ENCODE results near the gene ZMAT5.

ZMAT5 gene

DNA sequence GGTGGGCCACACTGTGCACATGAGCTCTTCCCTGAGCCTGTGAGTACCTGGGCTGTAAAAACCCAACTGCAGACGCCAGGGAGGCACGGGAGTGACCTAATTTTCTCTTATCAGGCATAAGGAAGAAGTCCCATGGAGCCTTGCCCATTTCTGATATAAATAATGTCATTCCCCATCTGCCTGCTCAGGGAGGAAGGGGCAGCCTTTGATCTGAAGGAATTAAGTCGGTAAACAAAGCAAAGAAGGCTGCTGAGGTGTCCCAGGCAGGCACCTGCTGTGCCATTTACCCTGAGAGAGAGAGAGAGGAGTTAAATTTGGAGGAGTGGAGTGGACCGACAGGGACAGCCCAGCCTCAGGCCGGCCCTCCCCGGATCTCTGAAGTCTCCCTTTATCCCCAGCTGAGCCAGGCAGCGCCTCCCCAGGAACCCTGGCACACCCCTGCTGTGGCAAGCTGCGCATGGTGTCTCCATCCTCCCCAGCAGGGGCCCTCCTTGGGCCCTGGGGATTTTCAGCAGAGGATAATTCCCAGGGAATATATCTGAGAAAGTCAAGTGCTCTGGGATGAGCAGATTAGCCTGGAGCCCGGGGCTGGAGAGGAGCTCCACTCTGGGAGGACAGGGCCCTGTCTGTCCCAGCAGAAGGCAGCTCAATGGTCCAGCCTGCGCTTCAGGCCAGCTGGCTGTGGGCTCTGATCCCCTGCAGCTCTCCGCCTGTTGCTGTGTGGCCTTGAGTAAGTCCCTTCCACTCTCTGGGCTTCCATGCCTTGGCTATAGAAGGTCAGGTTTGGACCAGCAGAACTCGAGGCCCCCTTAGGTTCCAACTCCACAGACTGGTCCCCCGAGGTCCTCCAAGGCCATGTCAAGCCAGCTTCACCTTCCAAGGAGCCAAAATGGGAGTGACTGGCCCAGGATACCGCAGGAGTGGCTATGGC lies 64.5 kb downstream of the ZMAT5 start:
- Histone ChIP-seq H3K4me1 (ENCODE audit: insufficient read depth, low read length) (peaks cover 14% of the 10 kb centered on the region), H3K4me3 (ENCODE audit: low read depth in 1 of 2, low read length in 2 of 2) (no peak overlapping the region), H3K36me3 (ENCODE audit: insufficient read depth, low read length) (no peaks in the 10 kb centered on the region), H3K9ac (ENCODE audit: low read length) (no peak overlapping the region), H3K27me3 (ENCODE audit: control insufficient read depth in 1 of 2, insufficient read depth in 2 of 2, low read length in 2 of 2) (peaks cover 0 to 30% of the 10 kb centered on the region in 2 donors), H3K27ac (ENCODE audit: low read depth, low read length) (no peak overlapping the region), H3K9me3 (ENCODE audit: low read length) (no peaks in the 10 kb centered on the region)

DNA sequence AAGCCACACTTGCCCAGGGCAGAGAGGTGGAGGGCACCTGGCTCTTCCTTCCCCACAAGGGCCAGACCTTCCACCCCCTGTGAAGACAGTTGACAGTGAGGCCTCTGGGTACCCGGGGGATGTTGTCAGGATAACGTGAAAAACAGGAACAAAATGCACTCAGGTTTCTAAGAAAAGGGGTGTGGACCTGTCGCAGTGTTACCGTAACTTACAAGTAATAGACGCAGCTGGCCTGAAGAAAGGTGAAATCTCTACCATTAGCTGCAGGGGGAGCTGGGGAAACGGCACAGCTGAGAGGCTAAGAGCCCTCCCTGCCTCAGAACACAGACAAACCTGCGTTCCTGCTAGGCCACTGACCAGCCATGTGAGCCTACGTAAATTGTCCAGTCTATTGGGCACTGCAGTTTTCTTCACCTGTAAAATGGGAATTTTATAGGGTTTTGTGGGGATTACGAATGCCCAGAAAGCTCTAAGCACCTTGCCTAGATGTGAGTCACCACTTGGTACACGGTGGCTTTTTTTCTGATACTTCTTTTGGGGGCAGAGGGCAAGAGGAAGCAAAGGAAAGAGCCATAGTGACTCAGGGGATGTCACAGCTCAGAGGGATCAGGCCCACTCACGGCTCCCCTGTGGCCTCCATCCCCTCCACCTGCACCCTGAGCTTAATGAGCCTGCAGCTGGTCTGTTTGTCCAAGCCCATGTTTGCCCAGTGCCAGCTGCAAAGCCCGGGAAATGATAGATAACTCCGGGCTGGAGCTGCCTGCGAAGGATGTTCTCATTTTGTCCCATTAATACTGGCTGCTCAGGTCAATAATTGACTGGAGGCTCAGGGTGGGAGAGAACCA lies 65.4 kb downstream of the ZMAT5 start:
- Histone ChIP-seq H3K4me3 (ENCODE audit: low read depth in 1 of 2, low read length in 2 of 2) (no peak overlapping the region), H3K27ac (ENCODE audit: low read depth, low read length) (no peak overlapping the region), H3K4me1 (ENCODE audit: insufficient read depth, low read length) (peaks cover 14% of the 10 kb centered on the region), H3K27me3 (ENCODE audit: control insufficient read depth in 1 of 2, insufficient read depth in 2 of 2, low read length in 2 of 2) (peaks cover 0 to 26% of the 10 kb centered on the region in 2 donors), H3K9ac (ENCODE audit: low read length) (no peak overlapping the region), H3K9me3 (ENCODE audit: low read length) (no peaks in the 10 kb centered on the region), H3K36me3 (ENCODE audit: insufficient read depth, low read length) (no peaks in the 10 kb centered on the region)

DNA sequence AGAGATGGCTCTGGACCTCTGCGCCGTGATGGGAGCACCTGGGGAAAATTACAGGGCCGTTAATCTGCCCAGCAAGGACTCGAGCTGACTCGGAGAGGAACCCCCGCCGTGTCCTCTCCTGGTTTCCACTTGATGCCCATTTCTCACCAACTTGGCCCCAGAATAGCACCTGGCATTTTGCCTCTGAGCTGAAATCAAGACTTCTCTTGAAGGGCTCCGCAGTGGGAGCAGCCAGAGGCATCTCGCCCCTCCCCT lies 66.0 kb downstream of the ZMAT5 start:
- Histone ChIP-seq H3K27ac (ENCODE audit: low read depth, low read length) (no peak overlapping the region), H3K4me3 (ENCODE audit: low read depth in 1 of 2, low read length in 2 of 2) (no peak overlapping the region), H3K27me3 (ENCODE audit: control insufficient read depth in 1 of 2, insufficient read depth in 2 of 2, low read length in 2 of 2) (peaks cover 0 to 26% of the 10 kb centered on the region in 2 donors), H3K9ac (ENCODE audit: low read length) (no peak overlapping the region), H3K4me1 (ENCODE audit: insufficient read depth, low read length) (peaks cover 14% of the 10 kb centered on the region), H3K36me3 (ENCODE audit: insufficient read depth, low read length) (no peaks in the 10 kb centered on the region), H3K9me3 (ENCODE audit: low read length) (no peaks in the 10 kb centered on the region)

DNA sequence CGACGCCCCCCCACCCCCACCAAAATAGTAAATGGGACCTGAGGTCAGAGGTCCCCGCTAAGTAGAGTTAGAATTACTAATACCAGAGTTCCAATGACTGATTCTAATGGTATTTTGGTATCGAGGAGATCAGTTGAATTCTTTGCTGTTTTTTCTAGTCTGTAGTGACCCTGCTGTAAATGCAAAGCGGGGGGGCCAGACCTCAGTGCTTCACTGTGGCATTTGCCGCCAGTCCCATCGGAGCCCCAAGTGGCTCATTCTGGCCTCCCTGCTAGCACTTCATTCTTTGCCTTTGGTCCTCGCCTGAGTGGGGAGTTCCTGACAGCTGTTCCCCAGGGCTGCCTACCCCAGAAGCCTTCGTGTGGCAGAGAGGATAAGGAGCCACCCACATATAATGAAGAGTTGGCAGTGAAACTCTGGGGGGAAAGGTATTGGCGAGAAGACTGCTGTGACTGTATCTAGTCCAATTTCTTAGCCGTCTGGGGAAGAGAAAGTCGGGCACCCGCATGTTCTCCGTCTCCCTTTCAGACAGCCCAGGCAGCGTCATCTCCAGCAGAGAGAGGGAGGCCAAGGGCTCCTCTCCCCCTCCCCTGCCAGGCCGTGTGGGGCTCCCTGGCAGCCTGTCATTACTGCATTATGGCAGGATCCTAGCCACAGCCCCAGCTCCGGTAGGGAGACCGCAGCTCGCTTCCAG lies 66.5 kb downstream of the ZMAT5 start:
- Histone ChIP-seq H3K4me3 (ENCODE audit: low read depth in 1 of 2, low read length in 2 of 2) (no peak overlapping the region), H3K27ac (ENCODE audit: low read depth, low read length) (no peak overlapping the region), H3K36me3 (ENCODE audit: insufficient read depth, low read length) (no peaks in the 10 kb centered on the region), H3K9me3 (ENCODE audit: low read length) (no peaks in the 10 kb centered on the region), H3K9ac (ENCODE audit: low read length) (no peak overlapping the region), H3K27me3 (ENCODE audit: control insufficient read depth in 1 of 2, insufficient read depth in 2 of 2, low read length in 2 of 2) (peaks cover 0 to 26% of the 10 kb centered on the region in 2 donors), H3K4me1 (ENCODE audit: insufficient read depth, low read length) (peaks cover 11% of the 10 kb centered on the region)

DNA sequence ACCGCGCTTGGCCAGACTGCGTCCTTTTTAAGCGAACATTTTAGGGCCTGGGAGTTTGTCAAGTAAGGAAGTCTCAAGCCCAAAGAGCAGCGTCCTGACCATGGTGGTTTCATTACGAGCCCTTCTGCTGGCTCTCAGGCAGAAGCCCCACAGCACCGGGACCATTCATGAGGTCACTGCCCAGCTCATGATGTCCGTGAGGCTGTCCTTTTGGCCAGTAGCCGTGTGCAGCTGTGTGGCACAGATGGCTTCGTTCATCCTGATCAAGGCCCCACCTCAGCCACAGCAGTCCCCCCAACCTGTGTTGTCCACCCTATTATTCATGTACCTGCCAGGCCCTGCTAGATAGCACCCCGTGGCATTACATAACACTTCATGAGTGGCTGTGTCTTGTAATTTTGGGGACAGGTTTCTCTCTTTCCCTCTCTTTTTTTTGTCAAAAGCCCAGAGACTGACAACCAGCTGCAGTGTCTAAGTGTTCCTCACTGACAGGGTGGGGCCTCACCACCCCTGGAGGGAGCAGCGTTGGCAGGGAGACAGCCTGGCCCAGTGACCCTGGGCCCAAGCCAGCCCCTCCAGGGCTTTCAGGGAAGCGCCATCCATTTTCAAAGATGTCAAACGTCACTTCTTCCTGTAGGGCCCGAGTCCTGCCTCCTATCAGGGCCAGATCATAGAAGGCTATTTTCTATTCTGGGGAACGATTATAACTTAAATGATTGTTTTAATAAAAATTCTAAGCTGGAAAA lies 68.8 kb downstream of the ZMAT5 start:
- Histone ChIP-seq H3K27ac (ENCODE audit: low read depth, low read length) (no peak overlapping the region), H3K27me3 (ENCODE audit: control insufficient read depth in 1 of 2, insufficient read depth in 2 of 2, low read length in 2 of 2) (peaks cover 0 to 18% of the 10 kb centered on the region in 2 donors), H3K4me3 (ENCODE audit: low read depth in 1 of 2, low read length in 2 of 2) (no peak overlapping the region), H3K9ac (ENCODE audit: low read length) (no peak overlapping the region), H3K9me3 (ENCODE audit: low read length) (no peaks in the 10 kb centered on the region), H3K4me1 (ENCODE audit: insufficient read depth, low read length) (peaks cover 5% of the 10 kb centered on the region), H3K36me3 (ENCODE audit: insufficient read depth, low read length) (peaks cover 17% of the 10 kb centered on the region)

DNA sequence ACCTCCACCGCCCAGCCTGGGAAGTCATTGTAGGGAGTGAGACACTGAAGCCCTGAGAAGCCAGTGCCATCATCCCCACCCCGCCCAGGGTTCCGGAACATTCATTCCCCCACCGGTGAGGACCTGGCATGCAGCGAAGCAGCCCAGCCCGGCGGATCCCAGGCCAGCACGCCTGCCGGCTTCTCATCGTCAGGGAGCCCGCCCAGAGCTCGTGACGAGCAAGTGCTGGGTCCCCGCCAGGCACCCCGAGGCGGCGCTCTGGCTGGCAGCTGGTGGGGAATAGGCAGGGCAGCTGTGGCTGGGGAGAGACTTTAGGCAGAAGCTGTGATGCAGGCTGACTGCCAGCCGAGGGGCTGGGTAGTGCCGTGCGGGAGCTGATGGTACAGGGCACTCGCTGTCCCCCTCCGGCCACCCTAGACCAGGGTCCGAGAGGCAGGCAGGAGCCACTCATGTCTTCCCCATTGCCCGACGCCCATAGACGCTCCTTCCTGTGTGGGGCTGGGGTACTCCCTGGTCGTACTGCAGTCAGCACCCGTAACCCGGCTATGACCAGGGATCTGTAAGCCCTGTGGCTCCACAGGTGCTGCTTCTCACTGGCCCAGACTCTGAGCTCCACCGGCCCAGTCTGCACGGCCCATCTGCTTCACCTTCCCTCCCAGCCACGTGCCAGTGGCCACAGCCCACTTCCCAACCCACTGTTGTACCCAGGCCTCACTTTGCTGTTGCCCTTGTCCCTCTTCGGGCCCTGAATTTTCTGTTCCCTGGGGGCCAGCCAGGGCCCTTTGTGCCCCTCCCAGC lies 71.5 kb downstream of the ZMAT5 start:
- no peaks in the 10 kb centered on the region for H3K9me3 ChIP-seq (ENCODE audit: low read length)
- peaks cover 17% of the 10 kb centered on the region for H3K36me3 ChIP-seq (ENCODE audit: insufficient read depth, low read length)
- H3K4me1 ChIP-seq (ENCODE audit: insufficient read depth, low read length): peaks cover 7% of the 10 kb centered on the region
- H3K27ac ChIP-seq (ENCODE audit: low read depth, low read length): no peak overlapping the region
- no peak overlapping the region for H3K9ac ChIP-seq (ENCODE audit: low read length)
- no peak overlapping the region for H3K4me3 ChIP-seq (ENCODE audit: low read depth in 1 of 2, low read length in 2 of 2)
- no peaks in the 10 kb centered on the region for H3K27me3 ChIP-seq (ENCODE audit: control insufficient read depth in 1 of 2, insufficient read depth in 2 of 2, low read length in 2 of 2)

DNA sequence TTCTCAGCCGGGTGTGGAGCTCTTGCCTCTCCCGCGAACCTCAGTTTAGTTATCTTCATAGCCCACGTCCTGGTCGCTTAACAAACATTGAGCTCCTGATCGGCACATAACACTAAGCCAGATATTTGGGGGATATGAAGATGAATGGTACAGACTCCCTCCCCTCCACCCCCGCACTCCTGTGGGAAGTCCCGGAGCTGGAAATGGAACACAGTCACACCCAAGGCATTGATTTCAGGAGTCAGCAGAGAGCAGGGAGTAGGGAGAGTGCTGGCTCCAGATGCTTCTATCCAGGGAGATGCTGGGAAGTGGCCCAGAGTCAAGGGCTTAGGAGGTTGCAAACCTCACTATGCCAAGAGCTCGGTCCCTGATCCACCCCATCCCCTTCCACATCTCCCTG lies 73.1 kb downstream of the ZMAT5 start:
- Histone ChIP-seq H3K4me3 (ENCODE audit: low read depth in 1 of 2, low read length in 2 of 2) (no peak overlapping the region), H3K9ac (ENCODE audit: low read length) (no peak overlapping the region), H3K36me3 (ENCODE audit: insufficient read depth, low read length) (peaks cover 17% of the 10 kb centered on the region), H3K4me1 (ENCODE audit: insufficient read depth, low read length) (peaks cover 19% of the 10 kb centered on the region), H3K27me3 (ENCODE audit: control insufficient read depth in 1 of 2, insufficient read depth in 2 of 2, low read length in 2 of 2) (no peaks in the 10 kb centered on the region), H3K9me3 (ENCODE audit: low read length) (no peaks in the 10 kb centered on the region), H3K27ac (ENCODE audit: low read depth, low read length) (no peak overlapping the region)

DNA sequence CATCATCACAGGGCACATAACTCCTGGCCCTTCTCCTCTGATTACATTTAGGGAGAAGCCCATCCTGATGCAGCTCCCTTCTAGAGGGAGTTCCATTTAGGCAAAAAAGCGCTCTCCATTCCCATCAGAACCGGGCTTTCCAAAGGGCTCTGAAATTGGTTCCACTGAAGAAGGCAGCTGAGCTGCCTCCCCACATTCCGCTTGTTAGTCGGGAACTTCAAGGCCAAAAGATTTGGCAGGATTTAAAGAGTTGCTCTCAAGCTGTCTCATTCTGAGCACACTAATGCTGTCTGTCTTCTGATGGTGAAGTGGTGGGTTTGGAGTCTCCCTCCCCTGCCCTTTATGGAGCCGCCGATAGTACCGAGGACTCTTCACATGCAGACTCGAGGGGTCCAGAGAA lies 73.6 kb downstream of the ZMAT5 start:
- Histone ChIP-seq H3K27ac (ENCODE audit: low read depth, low read length) (no peak overlapping the region), H3K36me3 (ENCODE audit: insufficient read depth, low read length) (peaks cover 17% of the 10 kb centered on the region), H3K9ac (ENCODE audit: low read length) (no peak overlapping the region), H3K9me3 (ENCODE audit: low read length) (no peaks in the 10 kb centered on the region), H3K4me1 (ENCODE audit: insufficient read depth, low read length) (peaks cover 19% of the 10 kb centered on the region), H3K27me3 (ENCODE audit: control insufficient read depth in 1 of 2, insufficient read depth in 2 of 2, low read length in 2 of 2) (no peaks in the 10 kb centered on the region), H3K4me3 (ENCODE audit: low read depth in 1 of 2, low read length in 2 of 2) (no peak overlapping the region)

DNA sequence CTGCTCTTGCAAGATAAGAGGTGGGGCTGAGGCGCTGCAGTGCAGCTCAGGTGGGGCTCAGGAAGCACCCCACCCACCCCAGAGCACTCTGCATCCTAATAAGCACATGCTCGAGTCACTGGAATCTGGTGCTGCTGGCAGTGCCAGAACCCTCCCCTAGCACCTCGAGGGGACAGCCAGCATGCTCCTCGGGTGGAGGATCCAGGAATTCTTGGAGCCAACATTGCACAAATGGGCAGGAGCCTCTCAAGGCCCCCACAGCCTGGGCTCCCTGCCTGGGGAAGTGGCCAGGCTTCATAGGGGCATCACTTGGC lies 74.5 kb downstream of the ZMAT5 start:
- Histone ChIP-seq H3K9me3 (ENCODE audit: low read length) (no peaks in the 10 kb centered on the region), H3K27me3 (ENCODE audit: control insufficient read depth in 1 of 2, insufficient read depth in 2 of 2, low read length in 2 of 2) (no peaks in the 10 kb centered on the region), H3K36me3 (ENCODE audit: insufficient read depth, low read length) (peaks cover 17% of the 10 kb centered on the region), H3K27ac (ENCODE audit: low read depth, low read length) (no peak overlapping the region), H3K4me1 (ENCODE audit: insufficient read depth, low read length) (peaks cover 19% of the 10 kb centered on the region), H3K9ac (ENCODE audit: low read length) (no peak overlapping the region), H3K4me3 (ENCODE audit: low read depth in 1 of 2, low read length in 2 of 2) (no peak overlapping the region)

DNA sequence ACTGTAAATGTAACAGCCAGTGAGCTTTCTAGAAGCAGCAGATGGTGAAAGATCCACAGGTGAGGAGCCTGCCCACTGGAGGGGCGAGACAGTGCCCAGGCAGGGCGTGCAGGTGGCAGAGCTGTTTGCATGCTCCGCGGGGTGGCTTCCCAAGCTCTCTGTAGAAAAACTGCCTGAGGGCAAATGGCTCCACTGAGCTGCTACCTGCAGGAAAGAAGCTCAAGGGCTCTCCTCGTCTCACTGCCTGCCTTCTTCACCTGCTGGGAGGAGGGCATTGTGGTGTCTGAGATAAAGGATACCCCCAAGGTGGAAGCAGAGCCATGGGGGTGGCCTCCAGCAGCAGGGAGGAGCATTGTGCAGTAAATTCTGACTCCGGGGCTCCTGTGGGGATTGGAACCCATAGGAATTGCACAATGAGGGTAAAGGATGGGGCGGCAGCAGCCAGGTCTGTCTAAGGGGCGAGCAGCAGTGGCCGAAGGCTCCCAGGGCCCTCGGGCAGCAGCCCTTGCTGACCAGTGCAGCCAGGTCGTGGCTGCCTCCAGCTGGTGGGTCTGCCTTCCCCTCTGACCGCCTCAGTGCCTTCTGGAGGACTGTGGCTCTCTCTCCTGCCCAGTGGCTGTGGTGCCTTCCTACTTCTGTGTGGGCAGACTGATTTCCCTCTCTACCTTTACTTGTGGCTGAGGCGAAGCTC lies 75.0 kb downstream of the ZMAT5 start:
- Histone ChIP-seq H3K9ac (ENCODE audit: low read length) (no peak overlapping the region), H3K4me3 (ENCODE audit: low read depth in 1 of 2, low read length in 2 of 2) (no peak overlapping the region), H3K27me3 (ENCODE audit: control insufficient read depth in 1 of 2, insufficient read depth in 2 of 2, low read length in 2 of 2) (no peaks in the 10 kb centered on the region), H3K4me1 (ENCODE audit: insufficient read depth, low read length) (peaks cover 19% of the 10 kb centered on the region), H3K27ac (ENCODE audit: low read depth, low read length) (no peak overlapping the region), H3K9me3 (ENCODE audit: low read length) (no peaks in the 10 kb centered on the region), H3K36me3 (ENCODE audit: insufficient read depth, low read length) (peaks cover 20% of the 10 kb centered on the region)

All from muscle layer of colon (tissue), 2 donors.